ENCODE measurements around the gene MYRIP. TPM values are rescaled to one million over a fixed set of nuclear protein-coding genes. Genes with fewer than 3 reads are reported as not detected.
"Not testable (repeated sequence)": the region's sequence is repeated elsewhere in the genome, so short reads cannot be mapped to it uniquely, and the experiment has no call there.

The MYRIP gene
- total and polyA plus RNA-seq, 7 experiments from 2014 or later, result not detected

GRCh38 chr3:39788128-39788883 lies 21.1 kb upstream of the MYRIP start:
- H3K9me3 ChIP-seq (ENCODE audit: control insufficient read depth in 2 of 3, low read length in 3 of 3), result no peaks in the 10 kb centered on the region
- H3K27ac Mint-ChIP-seq, result no peak overlapping the region
- peaks cover 0 to 1% (median 0%) of the 10 kb centered on the region in 7 donors for H3K4me1 Mint-ChIP-seq
- ChIA-PET POLR2A (no interaction called here), CTCF (no interaction called here)
- DNase-seq (no peak), ATAC-seq (no peak)
- peaks cover 0 to 4% (median 0%) of the 10 kb centered on the region in 11 donors for H3K9me3 Mint-ChIP-seq
- no peaks in the 10 kb centered on the region for H3K27me3 ChIP-seq (ENCODE audit: control insufficient read depth in 2 of 2, insufficient read depth in 2 of 2, low read length in 2 of 2)
- no peaks in the 10 kb centered on the region for H3K4me1 ChIP-seq (ENCODE audit: control insufficient read depth in 2 of 2, insufficient read depth in 2 of 2, low read length in 2 of 2)
- peaks cover 0 to 18% (median 12%) of the 10 kb centered on the region in 5 donors for H3K27me3 Mint-ChIP-seq
- H3K36me3 ChIP-seq (ENCODE audit: control insufficient read depth in 2 of 3, insufficient read depth in 3 of 3, low read length in 3 of 3), result no peaks in the 10 kb centered on the region
- no peak overlapping the region for H3K4me3 ChIP-seq (ENCODE audit: low read length)
- H3K27ac ChIP-seq (ENCODE audit: low read depth, low read length), result no peak overlapping the region
- no peak overlapping the region for H3K4me3 Mint-ChIP-seq
- intact Hi-C loops (cut with micrococcal nuclease), result no loop called here
- H3K36me3 Mint-ChIP-seq, result no peaks in the 10 kb centered on the region

- H3K9me3 Mint-ChIP-seq, result peaks cover 0 to 13% (median 0%) of the 10 kb centered on the region in 11 donors
- H3K9me3 ChIP-seq (ENCODE audit: control insufficient read depth in 2 of 3, low read length in 3 of 3), result no peaks in the 10 kb centered on the region
- H3K4me1 ChIP-seq (ENCODE audit: control insufficient read depth in 2 of 2, insufficient read depth in 2 of 2, low read length in 2 of 2), result no peaks in the 10 kb centered on the region
- H3K4me3 Mint-ChIP-seq, result no peak overlapping the region
- H3K27ac Mint-ChIP-seq, result no peak overlapping the region
- peaks cover 0 to 18% (median 13%) of the 10 kb centered on the region in 5 donors for H3K27me3 Mint-ChIP-seq
- DNase-seq (no peak), ATAC-seq (no peak)
- H3K27me3 ChIP-seq (ENCODE audit: control insufficient read depth in 2 of 2, insufficient read depth in 2 of 2, low read length in 2 of 2), result no peaks in the 10 kb centered on the region
- no peak overlapping the region for H3K27ac ChIP-seq (ENCODE audit: low read depth, low read length)
- POLR2A ChIA-PET, result no interaction called here
- H3K36me3 Mint-ChIP-seq, result peaks cover 0 to 5% (median 0%) of the 10 kb centered on the region in 5 donors
- peaks cover 0 to 1% (median 0%) of the 10 kb centered on the region in 7 donors for H3K4me1 Mint-ChIP-seq
- no peaks in the 10 kb centered on the region for H3K36me3 ChIP-seq (ENCODE audit: control insufficient read depth in 2 of 3, insufficient read depth in 3 of 3, low read length in 3 of 3)
- intact Hi-C loops (cut with micrococcal nuclease), result no loop called here
- no peak overlapping the region for H3K4me3 ChIP-seq (ENCODE audit: low read length)
- CTCF ChIA-PET, result no interaction called here
These were observed 17.8 kb upstream of the MYRIP start for GRCh38 chr3:39791603-39792002.

GRCh38 chr3:39794880-39795279 lies 14.5 kb upstream of the MYRIP start:
- H3K27me3 Mint-ChIP-seq, result peaks cover 0 to 24% (median 14%) of the 10 kb centered on the region in 5 donors
- ChIA-PET POLR2A (no interaction called here), CTCF (no interaction called here)
- H3K4me1 Mint-ChIP-seq, result no peaks in the 10 kb centered on the region
- intact Hi-C loops (cut with micrococcal nuclease), result no loop called here
- Histone ChIP-seq H3K36me3 (ENCODE audit: control insufficient read depth in 2 of 3, insufficient read depth in 3 of 3, low read length in 3 of 3) (no peaks in the 10 kb centered on the region), H3K4me3 (ENCODE audit: low read length) (no peak overlapping the region), H3K27ac (ENCODE audit: low read depth, low read length) (no peak overlapping the region), H3K4me1 (ENCODE audit: control insufficient read depth in 2 of 2, insufficient read depth in 2 of 2, low read length in 2 of 2) (no peaks in the 10 kb centered on the region), H3K9me3 (ENCODE audit: control insufficient read depth in 2 of 3, low read length in 3 of 3) (no peaks in the 10 kb centered on the region), H3K27me3 (ENCODE audit: control insufficient read depth in 2 of 2, insufficient read depth in 2 of 2, low read length in 2 of 2) (no peaks in the 10 kb centered on the region)
- ATAC-seq, result no peak
- H3K27ac Mint-ChIP-seq, result no peak overlapping the region
- peaks cover 0 to 13% (median 0%) of the 10 kb centered on the region in 11 donors for H3K9me3 Mint-ChIP-seq
- DNase-seq, result no peak
- H3K4me3 Mint-ChIP-seq, result no peak overlapping the region
- peaks cover 0 to 5% (median 0%) of the 10 kb centered on the region in 5 donors for H3K36me3 Mint-ChIP-seq

GRCh38 chr3:39801216-39801615 lies 8.2 kb upstream of the MYRIP start:
- Mint-ChIP-seq H3K36me3 (peaks cover 0 to 7% (median 0%) of the 10 kb centered on the region in 5 donors), H3K27ac (no peak overlapping the region), H3K9me3 (peaks cover 1 to 18% (median 8%) of the 10 kb centered on the region in 11 donors), H3K4me1 (no peaks in the 10 kb centered on the region), H3K4me3 (no peak overlapping the region), H3K27me3 (peaks cover 3 to 47% (median 40%) of the 10 kb centered on the region in 5 donors)
- H3K9me3 ChIP-seq (ENCODE audit: control insufficient read depth in 2 of 3, low read length in 3 of 3), result no peaks in the 10 kb centered on the region
- no peak overlapping the region for H3K4me3 ChIP-seq (ENCODE audit: low read length)
- DNase-seq (no peak), ATAC-seq (no peak)
- intact Hi-C loops (cut with micrococcal nuclease), result no loop called here
- no peaks in the 10 kb centered on the region for H3K4me1 ChIP-seq (ENCODE audit: control insufficient read depth in 2 of 2, insufficient read depth in 2 of 2, low read length in 2 of 2)
- no peaks in the 10 kb centered on the region for H3K36me3 ChIP-seq (ENCODE audit: control insufficient read depth in 2 of 3, insufficient read depth in 3 of 3, low read length in 3 of 3)
- H3K27ac ChIP-seq (ENCODE audit: low read depth, low read length), result no peak overlapping the region
- CTCF ChIA-PET, result no interaction called here
- POLR2A ChIA-PET, result interaction anchor here (0.9 kb wide), 1 partner anchor 27 kb away, joined by 5 read pairs; no protein-coding TSS in a partner anchor
- peaks cover 0 to 3% of the 10 kb centered on the region in 2 donors for H3K27me3 ChIP-seq (ENCODE audit: control insufficient read depth in 2 of 2, insufficient read depth in 2 of 2, low read length in 2 of 2)

- H3K4me1 ChIP-seq (ENCODE audit: control insufficient read depth in 2 of 2, insufficient read depth in 2 of 2, low read length in 2 of 2); H3K36me3 Mint-ChIP-seq; H3K27me3 ChIP-seq (ENCODE audit: control insufficient read depth in 2 of 2, insufficient read depth in 2 of 2, low read length in 2 of 2); H3K27ac Mint-ChIP-seq; H3K36me3 ChIP-seq (ENCODE audit: control insufficient read depth in 2 of 3, insufficient read depth in 3 of 3, low read length in 3 of 3); DNase-seq; H3K27ac ChIP-seq (ENCODE audit: low read depth, low read length); CTCF ChIA-PET; POLR2A ChIA-PET; H3K4me3 ChIP-seq (ENCODE audit: low read length); intact Hi-C loops (cut with micrococcal nuclease); H3K9me3 ChIP-seq (ENCODE audit: control insufficient read depth in 2 of 3, low read length in 3 of 3); ATAC-seq; H3K4me3 Mint-ChIP-seq; H3K4me1 Mint-ChIP-seq: not testable (repeated sequence)
- Mint-ChIP-seq H3K27me3 (peaks cover 14 to 55% (median 50%) of the 10 kb centered on the region in 5 donors), H3K9me3 (peaks cover 0 to 16% (median 8%) of the 10 kb centered on the region in 11 donors)
These were observed 6.9 kb upstream of the MYRIP start for GRCh38 chr3:39802486-39802885.

GRCh38 chr3:39803956-39804355 lies 5.5 kb upstream of the MYRIP start:
- H3K9me3 Mint-ChIP-seq, result peaks cover 0 to 18% (median 8%) of the 10 kb centered on the region in 11 donors

More at GRCh38 chr3:39803956-39804355, 5.5 kb upstream of the MYRIP start:
- H3K4me3 ChIP-seq (ENCODE audit: low read length), result no peak overlapping the region
- no peaks in the 10 kb centered on the region for H3K4me1 ChIP-seq (ENCODE audit: control insufficient read depth in 2 of 2, insufficient read depth in 2 of 2, low read length in 2 of 2)
- H3K27me3 Mint-ChIP-seq, result peaks cover 28 to 66% (median 59%) of the 10 kb centered on the region in 5 donors
- no peak overlapping the region for H3K27ac Mint-ChIP-seq
- POLR2A ChIA-PET, result no interaction called here
- CTCF ChIA-PET, result interaction anchor here (1.0 kb wide), 1 partner anchor 8 kb away, joined by 3 read pairs; no protein-coding TSS in a partner anchor
- DNase-seq (no peak), ATAC-seq (no peak)
- no peaks in the 10 kb centered on the region for H3K36me3 ChIP-seq (ENCODE audit: control insufficient read depth in 2 of 3, insufficient read depth in 3 of 3, low read length in 3 of 3)
- no peaks in the 10 kb centered on the region for H3K9me3 ChIP-seq (ENCODE audit: control insufficient read depth in 2 of 3, low read length in 3 of 3)
- peaks cover 0 to 3% of the 10 kb centered on the region in 2 donors for H3K27me3 ChIP-seq (ENCODE audit: control insufficient read depth in 2 of 2, insufficient read depth in 2 of 2, low read length in 2 of 2)
- intact Hi-C loops (cut with micrococcal nuclease), result no loop called here
- H3K36me3 Mint-ChIP-seq, result peaks cover 0 to 6% (median 0%) of the 10 kb centered on the region in 5 donors
- H3K4me3 Mint-ChIP-seq, result no peak overlapping the region
- H3K27ac ChIP-seq (ENCODE audit: low read depth, low read length), result no peak overlapping the region
- peaks cover under 1 to 9% (median 5%) of the 10 kb centered on the region in 7 donors for H3K4me1 Mint-ChIP-seq
